ENCODE measurements around the gene DNAJC1. TPM values are rescaled to one million over a fixed set of nuclear protein-coding genes. Genes with fewer than 3 reads are reported as not detected.
A peak's percentile ranks its signal among the peaks of the same experiment; 100 is the strongest.

Gene DNAJC1
- total RNA-seq, 1 donor from 2014 or later = 103 TPM

DNA sequence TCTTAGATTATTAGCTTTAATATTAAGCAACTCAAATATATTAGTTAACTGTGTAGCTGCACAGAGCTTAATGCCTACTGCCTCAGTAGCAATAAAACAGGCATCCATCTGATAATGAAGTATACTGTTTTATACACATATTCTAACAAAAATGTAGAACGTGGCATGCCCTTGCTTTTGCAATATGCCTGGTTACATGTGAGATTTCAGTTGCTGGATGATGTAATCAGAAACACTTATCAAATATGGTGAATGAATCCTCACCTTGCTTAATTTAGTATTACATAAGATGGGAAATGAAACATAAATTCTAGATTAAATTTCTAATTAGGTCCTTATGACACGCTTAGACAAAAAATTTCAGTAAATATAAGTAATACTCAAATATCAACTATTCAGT lies 8.0 kb downstream of the DNAJC1 start:
- DNase-seq (ENCODE audit: low read depth) = no peak
- Histone ChIP-seq H3K36me3 (ENCODE audit: control insufficient read depth, insufficient read depth, low read length) (no peaks in the 10 kb centered on the region), H3K27me3 (ENCODE audit: control insufficient read depth, insufficient read depth, low read length) (no peaks in the 10 kb centered on the region), H3K4me3 (ENCODE audit: low read depth, low read length) (no peak overlapping the region)
- TF ChIP-seq, protein P1, sequence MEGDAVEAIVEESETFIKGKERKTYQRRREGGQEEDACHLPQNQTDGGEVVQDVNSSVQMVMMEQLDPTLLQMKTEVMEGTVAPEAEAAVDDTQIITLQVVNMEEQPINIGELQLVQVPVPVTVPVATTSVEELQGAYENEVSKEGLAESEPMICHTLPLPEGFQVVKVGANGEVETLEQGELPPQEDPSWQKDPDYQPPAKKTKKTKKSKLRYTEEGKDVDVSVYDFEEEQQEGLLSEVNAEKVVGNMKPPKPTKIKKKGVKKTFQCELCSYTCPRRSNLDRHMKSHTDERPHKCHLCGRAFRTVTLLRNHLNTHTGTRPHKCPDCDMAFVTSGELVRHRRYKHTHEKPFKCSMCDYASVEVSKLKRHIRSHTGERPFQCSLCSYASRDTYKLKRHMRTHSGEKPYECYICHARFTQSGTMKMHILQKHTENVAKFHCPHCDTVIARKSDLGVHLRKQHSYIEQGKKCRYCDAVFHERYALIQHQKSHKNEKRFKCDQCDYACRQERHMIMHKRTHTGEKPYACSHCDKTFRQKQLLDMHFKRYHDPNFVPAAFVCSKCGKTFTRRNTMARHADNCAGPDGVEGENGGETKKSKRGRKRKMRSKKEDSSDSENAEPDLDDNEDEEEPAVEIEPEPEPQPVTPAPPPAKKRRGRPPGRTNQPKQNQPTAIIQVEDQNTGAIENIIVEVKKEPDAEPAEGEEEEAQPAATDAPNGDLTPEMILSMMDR (IDR thresholded peaks at IDR 0.05; ENCODE audit: insufficient read depth, low read length, poor library complexity, severe bottlenecking) = no peak

DNA sequence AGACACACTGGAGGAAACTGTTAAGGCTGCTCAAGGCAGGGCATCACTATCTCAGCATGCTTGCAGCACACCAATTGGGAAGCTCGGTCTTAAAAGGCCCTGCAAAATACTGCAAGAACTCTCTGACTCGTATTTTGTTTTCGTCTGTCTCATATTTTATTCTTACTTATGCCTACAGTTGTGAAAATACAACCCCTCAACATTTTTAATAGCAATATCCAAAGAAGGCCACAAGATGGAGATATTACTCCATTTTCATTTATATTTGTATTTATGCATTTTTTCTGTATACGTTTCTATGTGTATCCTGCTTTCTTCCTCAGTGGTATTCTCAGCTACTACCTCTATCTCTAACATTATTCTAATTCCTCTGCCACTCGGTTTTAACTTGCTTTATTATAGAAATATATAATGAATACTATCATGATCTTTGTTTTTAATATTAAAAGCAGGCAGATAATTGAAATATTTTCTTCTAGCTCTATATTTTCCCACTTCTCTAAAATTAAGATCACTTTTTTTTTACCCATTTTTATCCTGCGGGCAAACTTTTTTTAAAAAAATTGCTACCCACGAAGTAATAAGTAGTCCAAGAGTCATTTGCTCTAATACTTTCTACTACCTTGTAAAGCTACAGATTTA lies 10.0 kb downstream of the DNAJC1 start:
- Histone ChIP-seq H3K27me3 (ENCODE audit: control insufficient read depth, insufficient read depth, low read length) (no peaks in the 10 kb centered on the region), H3K36me3 (ENCODE audit: control insufficient read depth, insufficient read depth, low read length) (no peaks in the 10 kb centered on the region), H3K4me3 (ENCODE audit: low read depth, low read length) (no peak overlapping the region)
- TF ChIP-seq, protein P1 (IDR thresholded peaks at IDR 0.05; ENCODE audit: insufficient read depth, low read length, poor library complexity, severe bottlenecking) = peak; percentile 25
- DNase-seq (ENCODE audit: low read depth) = no peak

DNA sequence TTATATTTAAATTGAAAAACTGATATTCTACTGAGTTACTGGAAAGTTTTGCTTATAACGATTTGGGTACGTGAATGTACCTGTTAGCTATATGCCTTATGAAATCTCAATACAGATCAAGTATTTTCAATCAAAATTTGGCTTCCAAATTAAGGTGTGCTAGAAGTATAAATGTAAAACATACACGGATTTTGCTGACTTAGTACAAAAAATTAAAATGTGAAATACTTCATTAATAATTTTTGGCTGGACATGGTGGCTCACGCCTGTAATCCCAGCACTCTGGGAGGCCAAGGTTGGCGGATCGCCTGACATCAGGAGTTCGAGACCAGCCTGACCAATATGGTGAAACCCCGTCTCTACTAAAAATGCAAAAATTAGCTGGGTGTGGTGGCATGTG lies 11.7 kb downstream of the DNAJC1 start:
- Histone ChIP-seq H3K27me3 (ENCODE audit: control insufficient read depth, insufficient read depth, low read length) (no peaks in the 10 kb centered on the region), H3K36me3 (ENCODE audit: control insufficient read depth, insufficient read depth, low read length) (no peaks in the 10 kb centered on the region), H3K4me3 (ENCODE audit: low read depth, low read length) (no peak overlapping the region)
- no peak for DNase-seq (ENCODE audit: low read depth)
- TF ChIP-seq, protein P1 (IDR thresholded peaks at IDR 0.05; ENCODE audit: insufficient read depth, low read length, poor library complexity, severe bottlenecking) = no peak

DNA sequence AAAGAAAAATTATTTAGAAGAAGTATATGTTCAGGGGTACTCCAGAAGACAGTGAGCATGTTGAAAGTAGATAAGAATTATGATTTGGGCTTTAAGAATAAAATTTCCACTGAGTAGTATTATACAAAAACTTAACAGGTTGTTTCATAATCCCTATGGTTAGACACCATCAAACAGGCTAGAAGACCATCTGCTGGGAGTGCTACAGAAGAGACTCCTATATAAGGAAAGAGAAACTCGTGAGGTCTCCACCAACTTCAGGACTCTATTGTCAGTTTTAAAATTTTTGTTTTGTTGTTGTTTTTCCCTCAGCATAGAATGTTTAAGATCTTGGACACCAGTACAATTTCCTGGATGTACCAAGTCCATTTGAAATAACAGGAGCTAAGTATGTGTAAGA lies 13.1 kb downstream of the DNAJC1 start:
- Histone ChIP-seq H3K4me3 (ENCODE audit: low read depth, low read length) (no peak overlapping the region), H3K36me3 (ENCODE audit: control insufficient read depth, insufficient read depth, low read length) (no peaks in the 10 kb centered on the region), H3K27me3 (ENCODE audit: control insufficient read depth, insufficient read depth, low read length) (no peaks in the 10 kb centered on the region)
- DNase-seq (ENCODE audit: low read depth) = no peak
- TF ChIP-seq, protein P1 (IDR thresholded peaks at IDR 0.05; ENCODE audit: insufficient read depth, low read length, poor library complexity, severe bottlenecking) = no peak

DNA sequence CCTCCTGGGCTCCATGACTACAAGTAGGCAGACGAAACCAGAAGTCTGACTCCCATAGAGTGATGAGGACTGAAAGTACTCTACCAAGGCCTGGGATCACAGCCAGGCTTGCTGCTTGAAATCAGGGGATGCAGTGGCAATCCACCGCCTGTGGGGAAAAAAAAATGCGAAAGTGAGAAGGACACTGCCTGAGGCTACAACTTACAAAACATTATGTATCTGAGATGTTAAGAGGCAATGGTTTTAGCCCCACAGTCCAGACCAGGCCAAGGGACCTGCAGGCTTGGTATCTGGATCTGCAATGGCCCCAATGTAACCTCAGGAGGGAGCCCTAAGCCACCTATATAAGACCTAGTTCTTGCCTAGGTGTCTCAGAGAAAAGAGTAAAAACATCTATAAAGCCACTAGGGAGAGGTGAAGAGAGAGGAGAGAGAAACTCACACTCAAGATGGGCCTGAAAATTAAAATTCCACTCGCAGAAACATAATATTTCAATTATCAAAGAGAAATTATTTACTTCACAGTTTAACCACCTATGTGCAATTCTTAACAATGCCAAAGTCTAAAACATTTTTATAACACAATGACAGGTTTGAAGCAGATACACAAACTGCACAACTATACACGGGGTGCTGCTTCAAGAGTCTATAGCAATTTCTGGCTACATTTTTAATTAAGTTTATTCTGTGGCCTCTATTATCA lies 13.9 kb downstream of the DNAJC1 start:
- H3K36me3 ChIP-seq (ENCODE audit: control insufficient read depth, insufficient read depth, low read length) = no peaks in the 10 kb centered on the region
- H3K27me3 ChIP-seq (ENCODE audit: control insufficient read depth, insufficient read depth, low read length) = no peaks in the 10 kb centered on the region
- no peak for DNase-seq (ENCODE audit: low read depth)
- H3K4me3 ChIP-seq (ENCODE audit: low read depth, low read length) = no peak overlapping the region
- TF ChIP-seq, protein P1 (IDR thresholded peaks at IDR 0.05; ENCODE audit: insufficient read depth, low read length, poor library complexity, severe bottlenecking) = peak; percentile 68
